HG02798 (cell line): Measurements from ENCODE around the gene ACSF3.

Experiments
- ATAC-seq: cut with Tn5 transposase; IDR thresholded peaks from one replicate; pipeline ENCODE4 v1.9.1; 2021; ENCODE audit warnings: mild to moderate bottlenecking; ENCODE audit not compliant: unreplicated experiment, poor library complexity

Gene ACSF3

GRCh38 chr16:89093602-89094251, at the start of gene ACSF3:
Gene ACSF3, plus strand, starts transcription at chr16:89093852. Its CDS starts 6,830 bp downstream, at chr16:89100682.
- ATAC-seq, result peak; percentile 64

- no peak for ATAC-seq
Measured at GRCh38 chr16:89044418-89045180, 49.1 kb upstream of the ACSF3 start.

- no peak for ATAC-seq
Measured at GRCh38 chr16:89045181-89045815, 48.4 kb upstream of the ACSF3 start.

- ATAC-seq, result no peak
Measured at GRCh38 chr16:89045881-89046280, 47.8 kb upstream of the ACSF3 start.

- ATAC-seq, result no peak
Measured at GRCh38 chr16:89046491-89046890, 47.2 kb upstream of the ACSF3 start.

GRCh38 chr16:89047331-89048089, 46.1 kb upstream of the ACSF3 start:
- no peak for ATAC-seq

- no peak for ATAC-seq
Measured at GRCh38 chr16:89048090-89048725, 45.4 kb upstream of the ACSF3 start.

- ATAC-seq, result no peak
Measured at GRCh38 chr16:89048871-89049422, 44.7 kb upstream of the ACSF3 start.

- no peak for ATAC-seq
Measured at GRCh38 chr16:89049484-89050118, 44.1 kb upstream of the ACSF3 start.

GRCh38 chr16:89050119-89050867, 43.4 kb upstream of the ACSF3 start:
- no peak for ATAC-seq

GRCh38 chr16:89050868-89051311, 42.8 kb upstream of the ACSF3 start:
- ATAC-seq, result no peak

- no peak for ATAC-seq
Measured at GRCh38 chr16:89051521-89052166, 42.0 kb upstream of the ACSF3 start.

- no peak for ATAC-seq
Measured at GRCh38 chr16:89052191-89052889, 41.3 kb upstream of the ACSF3 start.

- no peak for ATAC-seq
Measured at GRCh38 chr16:89052890-89053724, 40.5 kb upstream of the ACSF3 start.

- ATAC-seq, result no peak
Measured at GRCh38 chr16:89053725-89054029, 40.0 kb upstream of the ACSF3 start.

- ATAC-seq, result no peak
Measured at GRCh38 chr16:89054261-89054661, 39.4 kb upstream of the ACSF3 start.

- no peak for ATAC-seq
Measured at GRCh38 chr16:89054714-89055113, 38.9 kb upstream of the ACSF3 start.
